ENCODE data around the gene CLCN3.
"Not testable (repeated sequence)": the region's sequence is repeated elsewhere in the genome, so short reads cannot be mapped to it uniquely, and the experiment has no call there.

Gene CLCN3

DNA sequence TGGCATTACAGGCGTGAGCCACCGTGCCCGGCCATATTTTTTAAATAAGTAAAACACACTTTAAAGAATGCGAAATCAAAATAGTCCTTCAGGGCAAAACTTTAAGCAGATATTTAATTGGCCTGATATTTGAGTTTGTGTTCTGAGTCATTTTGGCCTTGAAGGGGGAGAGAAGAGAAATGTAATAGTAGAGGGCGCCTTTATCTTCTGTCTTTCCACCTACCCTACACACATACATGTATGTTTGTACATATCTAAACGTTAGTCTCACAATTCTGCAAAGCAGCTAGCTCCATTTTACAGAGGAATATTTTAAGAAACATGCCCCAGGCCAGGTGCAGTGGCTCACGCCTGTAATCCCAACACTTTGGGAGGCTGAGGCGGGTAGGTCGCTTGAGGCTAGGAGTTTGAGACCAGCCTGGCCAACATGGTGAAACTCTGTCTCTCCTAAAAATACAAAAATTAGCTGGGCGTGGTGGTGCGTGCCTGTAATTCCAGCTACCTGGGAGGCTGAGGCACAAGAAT is 151.2 kb downstream of the CLCN3 start:
- DNase-seq (ENCODE audit: low read depth in 1 of 2, low spot score in 1 of 2) = not testable (repeated sequence)
